ENCODE data around the gene TMEM139.

DNA sequence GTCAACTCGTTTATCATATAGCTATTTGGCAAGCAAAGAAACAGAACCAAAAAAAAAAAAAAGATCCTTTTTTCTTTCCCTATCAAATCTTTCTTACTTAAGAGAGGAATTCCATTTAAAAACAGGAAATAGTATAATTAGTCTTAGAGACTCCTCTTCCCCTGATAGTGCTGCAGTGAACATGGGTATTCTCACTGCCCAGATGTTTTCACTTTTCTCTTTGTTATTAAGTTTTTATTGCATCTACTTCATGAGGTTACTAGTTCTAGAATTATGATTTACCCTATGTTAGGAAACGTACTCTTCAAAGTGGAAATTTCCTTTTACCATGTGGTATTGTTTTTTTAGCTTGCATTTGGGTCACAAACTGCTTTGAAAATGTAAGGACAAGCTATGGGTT is 11.9 kb downstream of the TMEM139 start:
- TF ChIP-seq POLR2AphosphoS5 (IDR thresholded peaks at IDR 0.05; ENCODE audit: borderline replicate concordance, low read depth, low read length) (no peak; the same call in 1 of the 2 replicates), EZH2 (IDR thresholded peaks at IDR 0.05) (no peak), FOXP2 (optimal IDR thresholded peaks at IDR 0.05; ENCODE audit: control extremely low read depth, extremely low read length, insufficient read depth) (no peak)
